AG04449 (cell line): ENCODE data around the gene GPSM3.
"Not testable (repeated sequence)": the region's sequence is repeated elsewhere in the genome, so short reads cannot be mapped to it uniquely, and the experiment has no call there.

ENCODE experiments used
- CTCF ChIA-PET: fragments of 350-600 bp; formaldehyde crosslinking; extraction: SDS; loops from one replicate; lab custom pipeline; 2021; ENCODE audit warnings: antibody characterized with exemption; lab: Yijun Ruan, JAX
- POLR2A ChIA-PET: fragments of 400-600, 350-600 bp; formaldehyde crosslinking; extraction: SDS; loops from one replicate; lab custom pipeline; 2020; ENCODE audit warnings: antibody characterized with exemption, inconsistent platforms; lab: Yijun Ruan, JAX
- DNase-seq: peaks from one replicate; pipeline ENCODE4 v3.0.0-alpha.2; 2010; ENCODE audit warnings: low read depth, low spot score
- H3K4me3 ChIP-seq: 2 replicates; pipeline ENCODE4 v1.5.1; 2011; ENCODE audit warnings: low read depth, mild to moderate bottlenecking, control low read depth, low read length
- TF ChIP-seq, protein P1 (sequence below): IDR thresholded peaks from one replicate; pipeline ENCODE4 v1.5.1; 2011; ENCODE audit warnings: mild to moderate bottlenecking, moderate library complexity, low read length, control low read depth, inconsistent platforms; ENCODE audit not compliant: insufficient read depth; ENCODE audit errors: missing control alignments

Gene GPSM3

DNA sequence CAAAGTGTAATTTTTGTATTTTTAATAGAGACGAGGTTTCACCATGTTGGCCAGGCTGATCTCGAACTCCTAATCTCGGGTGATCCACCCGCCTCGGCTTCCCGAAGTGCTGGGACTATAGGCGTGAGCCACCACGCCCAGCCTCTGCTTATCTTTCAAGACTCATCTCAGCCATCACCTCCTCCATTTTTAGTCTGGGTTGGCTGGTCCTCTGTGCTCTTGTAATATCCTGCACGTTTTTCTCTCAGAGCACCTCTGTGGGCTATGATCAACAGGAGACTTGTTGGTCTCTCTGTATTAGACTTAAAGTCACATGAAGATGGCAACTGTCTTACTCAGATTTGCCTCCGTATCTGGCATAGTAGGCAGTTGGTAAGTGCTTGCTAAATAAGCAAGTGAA lies 23.8 kb upstream of the GPSM3 start:
- POLR2A ChIA-PET, result no interaction called here
- no peak overlapping the region for H3K4me3 ChIP-seq
- TF ChIP-seq, protein P1, sequence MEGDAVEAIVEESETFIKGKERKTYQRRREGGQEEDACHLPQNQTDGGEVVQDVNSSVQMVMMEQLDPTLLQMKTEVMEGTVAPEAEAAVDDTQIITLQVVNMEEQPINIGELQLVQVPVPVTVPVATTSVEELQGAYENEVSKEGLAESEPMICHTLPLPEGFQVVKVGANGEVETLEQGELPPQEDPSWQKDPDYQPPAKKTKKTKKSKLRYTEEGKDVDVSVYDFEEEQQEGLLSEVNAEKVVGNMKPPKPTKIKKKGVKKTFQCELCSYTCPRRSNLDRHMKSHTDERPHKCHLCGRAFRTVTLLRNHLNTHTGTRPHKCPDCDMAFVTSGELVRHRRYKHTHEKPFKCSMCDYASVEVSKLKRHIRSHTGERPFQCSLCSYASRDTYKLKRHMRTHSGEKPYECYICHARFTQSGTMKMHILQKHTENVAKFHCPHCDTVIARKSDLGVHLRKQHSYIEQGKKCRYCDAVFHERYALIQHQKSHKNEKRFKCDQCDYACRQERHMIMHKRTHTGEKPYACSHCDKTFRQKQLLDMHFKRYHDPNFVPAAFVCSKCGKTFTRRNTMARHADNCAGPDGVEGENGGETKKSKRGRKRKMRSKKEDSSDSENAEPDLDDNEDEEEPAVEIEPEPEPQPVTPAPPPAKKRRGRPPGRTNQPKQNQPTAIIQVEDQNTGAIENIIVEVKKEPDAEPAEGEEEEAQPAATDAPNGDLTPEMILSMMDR, result no peak
- CTCF ChIA-PET, result no interaction called here
- no peak for DNase-seq

DNA sequence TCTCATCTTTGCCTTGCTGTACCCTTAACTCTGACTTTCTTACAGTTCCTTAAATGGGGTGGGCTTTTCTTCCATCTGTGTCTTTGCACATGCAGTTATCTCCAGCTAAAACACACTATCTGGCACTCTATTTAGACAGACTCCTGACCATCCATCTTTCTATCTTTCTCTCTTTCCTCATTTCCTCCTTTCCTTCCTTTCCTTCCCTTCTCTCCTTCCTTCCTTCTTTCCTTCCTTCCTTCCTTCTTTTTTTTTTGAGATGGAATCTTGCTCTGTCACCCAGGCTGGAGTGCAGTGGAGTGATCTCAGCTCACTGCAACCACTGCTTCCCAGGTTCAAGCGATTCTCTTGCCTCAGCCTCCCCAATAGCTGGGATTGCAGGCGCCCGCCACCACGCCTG lies 23.2 kb upstream of the GPSM3 start:
- TF ChIP-seq, protein P1, result no peak
- H3K4me3 ChIP-seq, result no peak overlapping the region
- POLR2A ChIA-PET, result no interaction called here
- DNase-seq, result no peak
- CTCF ChIA-PET, result no interaction called here

DNA sequence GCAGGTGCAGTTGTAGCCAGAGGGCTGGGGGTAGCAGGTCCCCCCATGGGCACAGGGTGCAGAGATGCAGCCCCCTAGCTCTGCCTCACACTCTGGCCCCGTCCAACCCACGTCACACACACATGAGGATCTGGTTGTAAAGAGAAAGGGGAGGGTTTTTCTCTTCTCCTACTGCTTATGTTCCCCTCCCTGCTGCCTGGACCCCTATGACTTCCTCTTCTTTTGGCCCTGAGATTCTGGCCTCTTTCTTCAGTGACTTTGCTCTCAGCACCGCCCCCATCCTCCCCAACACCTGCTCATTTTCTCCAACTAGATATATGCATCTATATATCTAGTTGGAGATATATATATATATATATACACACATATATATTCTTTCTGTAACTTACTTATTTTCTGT lies 21.7 kb upstream of the GPSM3 start:
- DNase-seq, result no peak
- CTCF ChIA-PET, result no interaction called here

DNA sequence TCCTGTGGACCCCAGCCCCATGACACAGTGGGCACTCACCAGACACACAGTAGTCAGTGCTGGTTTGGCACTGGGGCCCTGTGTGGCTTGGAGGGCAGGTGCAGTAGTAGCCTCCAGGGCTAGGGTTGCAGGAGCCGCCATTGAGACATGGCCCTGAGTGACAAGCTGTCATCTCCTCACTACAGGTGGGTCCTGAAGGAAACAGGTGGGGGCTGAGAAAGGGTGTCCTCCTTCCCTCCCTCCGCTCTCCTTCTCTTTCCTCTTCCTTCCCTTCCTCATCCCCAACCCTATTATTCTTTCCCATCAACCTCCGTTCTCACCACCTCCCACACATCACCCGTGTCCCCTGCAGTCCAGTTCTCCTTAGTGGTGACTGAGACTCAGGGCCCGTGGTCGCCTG lies 21.2 kb upstream of the GPSM3 start:
- TF ChIP-seq, protein P1, result no peak
- no peak for DNase-seq
- POLR2A ChIA-PET, result no interaction called here
- no peak overlapping the region for H3K4me3 ChIP-seq
- CTCF ChIA-PET, result interaction anchor here (1.7 kb wide), 1 partner anchor 95 kb away, joined by 4 read pairs; no protein-coding TSS in a partner anchor

More for the DNA sequence above, 21.7 kb upstream of the GPSM3 start:
- TF ChIP-seq, protein P1, result no peak
- H3K4me3 ChIP-seq, result no peak overlapping the region
- POLR2A ChIA-PET, result no interaction called here

DNA sequence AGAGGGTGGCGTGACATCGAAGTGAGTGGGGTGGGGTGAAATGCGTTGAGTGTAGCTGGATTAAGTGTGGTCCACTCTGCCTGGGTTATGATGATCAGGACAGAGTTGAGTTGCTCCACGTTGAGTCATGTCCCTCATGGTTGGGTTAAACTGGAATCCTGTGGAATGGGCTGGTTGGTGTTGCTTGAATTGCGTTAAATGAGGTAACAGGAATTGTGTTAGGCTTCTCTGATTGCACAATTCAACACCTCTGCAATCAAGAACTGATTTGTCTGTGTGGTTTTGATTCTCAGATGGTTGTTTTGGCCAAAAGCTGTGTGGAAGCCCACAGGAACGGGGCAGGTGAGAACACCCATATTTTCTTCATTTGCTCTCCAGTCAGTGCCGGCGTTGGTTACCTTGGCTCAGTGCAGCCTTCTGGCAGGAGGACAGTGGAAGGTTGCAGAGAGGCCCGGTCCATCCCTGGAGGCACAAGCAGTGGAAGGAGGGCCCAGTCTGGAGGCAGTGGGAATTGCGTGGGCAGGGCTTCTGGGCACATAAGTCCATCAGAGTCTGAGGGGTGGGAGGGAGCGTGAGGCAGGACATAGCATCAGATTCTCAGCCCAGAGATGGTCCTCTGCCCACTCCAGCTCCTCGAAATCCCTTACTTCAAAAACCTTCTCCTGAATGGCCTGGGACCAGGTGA lies 19.8 kb upstream of the GPSM3 start:
- ChIA-PET CTCF (interaction anchor here (0.9 to 1.7 kb wide), 4 partner anchors 17 to 94 kb away, joined by 3 to 5 read pairs (median 4); no protein-coding TSS in a partner anchor), POLR2A (interaction anchor here (0.6 kb wide), 1 partner anchor 25 kb away, joined by 3 read pairs; no protein-coding TSS in a partner anchor)
- TF ChIP-seq, protein P1, result no peak
- H3K4me3 ChIP-seq, result no peak overlapping the region
- no peak for DNase-seq

DNA sequence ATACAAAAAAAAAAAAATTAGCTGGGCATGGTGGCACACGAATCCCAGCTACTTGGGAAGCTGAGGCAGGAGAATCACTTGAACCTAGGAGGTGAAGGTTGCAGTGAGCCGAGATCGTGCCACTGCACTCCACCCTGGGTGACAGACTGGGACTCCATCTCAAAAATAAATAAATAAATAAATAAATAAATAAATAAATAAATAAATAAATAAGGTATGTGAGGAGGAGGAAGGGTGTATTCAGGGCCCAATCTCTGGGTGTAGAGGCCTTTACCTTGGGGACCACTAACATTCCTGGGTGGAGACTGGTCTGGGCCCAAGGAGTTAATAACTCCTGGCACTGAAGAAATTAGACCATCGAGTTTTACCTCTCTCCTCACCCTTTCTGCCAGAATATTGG lies 19.0 kb upstream of the GPSM3 start:
- POLR2A ChIA-PET, result interaction anchor here (0.6 kb wide), 1 partner anchor 26 kb away, joined by 3 read pairs; no protein-coding TSS in a partner anchor
- not testable (repeated sequence) for H3K4me3 ChIP-seq, DNase-seq
- CTCF ChIA-PET, result interaction anchor here (1.1 kb wide), 2 partner anchors 33 to 35 kb away, joined by 3 to 5 read pairs; no protein-coding TSS in a partner anchor
